Trophoblast cell (in vitro differentiated cells and primary cell): ENCODE data around the gene MACROD2.

ENCODE experiments used
- DNase-seq, 2 donors: peaks; one replicate each; pipeline ENCODE4 v3.0.0-alpha.2; 2016
- H2AFZ ChIP-seq: 2 replicates; pipeline ENCODE4 v1.6.1; 2013; ENCODE audit warnings: low read length, moderate library complexity, mild to moderate bottlenecking; ENCODE audit not compliant: insufficient read depth, poor library complexity
- H2AK5ac ChIP-seq: 2 replicates; pipeline ENCODE4 v1.6.1; 2013; ENCODE audit warnings: mild to moderate bottlenecking, low read length
- H2BK120ac ChIP-seq: 2 replicates; pipeline ENCODE4 v1.6.1; 2013; ENCODE audit warnings: low read length, mild to moderate bottlenecking, moderate library complexity; ENCODE audit not compliant: insufficient read depth, poor library complexity
- H2BK12ac ChIP-seq: 2 replicates; pipeline ENCODE4 v1.6.1; 2013; ENCODE audit warnings: mild to moderate bottlenecking, low read length, moderate library complexity
- H2BK5ac ChIP-seq: 2 replicates; pipeline ENCODE4 v1.6.1; 2013; ENCODE audit warnings: low read length, low read depth, moderate library complexity, mild to moderate bottlenecking; ENCODE audit not compliant: poor library complexity
- H3K14ac ChIP-seq: 2 replicates; pipeline ENCODE4 v1.6.1; 2013; ENCODE audit warnings: mild to moderate bottlenecking, low read length
- H3K18ac ChIP-seq: 2 replicates; pipeline ENCODE4 v1.6.1; 2013; ENCODE audit warnings: mild to moderate bottlenecking, low read length
- H3K23ac ChIP-seq: 2 replicates; pipeline ENCODE4 v1.6.1; 2013; ENCODE audit warnings: low read length
- H3K27ac ChIP-seq: 2 replicates; pipeline ENCODE4 v1.5.1; 2013; ENCODE audit warnings: low read depth, mild to moderate bottlenecking, inconsistent platforms, low read length, moderate library complexity
- H3K27me3 ChIP-seq: 2 replicates; pipeline ENCODE4 v1.6.1; 2013; ENCODE audit warnings: inconsistent platforms, mild to moderate bottlenecking, low read length, moderate library complexity; ENCODE audit not compliant: insufficient read depth
- H3K36me3 ChIP-seq, 2 experiments: 1 replicate in 1 of 2; 2 replicates in 1 of 2; pipeline ENCODE4 v1.6.1; 2013; ENCODE audit warnings: low read length in 2 of 2, mild to moderate bottlenecking in 2 of 2, moderate library complexity in 1 of 2; ENCODE audit not compliant: insufficient read depth in 2 of 2, control insufficient read depth in 1 of 2
- H3K4ac ChIP-seq: 2 replicates; pipeline ENCODE4 v1.6.1; 2013; ENCODE audit warnings: low read depth, mild to moderate bottlenecking, low read length, moderate library complexity
- H3K4me1 ChIP-seq, 2 experiments: 1 replicate in 1 of 2; 2 replicates in 1 of 2; pipeline ENCODE4 v1.6.1; 2013; ENCODE audit warnings: low read length in 2 of 2, mild to moderate bottlenecking in 2 of 2, moderate library complexity in 1 of 2; ENCODE audit not compliant: insufficient read depth in 2 of 2, control insufficient read depth in 1 of 2
- H3K4me2 ChIP-seq: 2 replicates; pipeline ENCODE4 v1.6.1; 2013; ENCODE audit warnings: inconsistent platforms, mild to moderate bottlenecking, low read length, moderate library complexity
- H3K4me3 ChIP-seq: 2 replicates; pipeline ENCODE4 v1.5.1; 2013; ENCODE audit warnings: mild to moderate bottlenecking, low read depth, low read length, inconsistent platforms
- H3K79me1 ChIP-seq: one replicate; pipeline ENCODE4 v1.6.1; 2013; ENCODE audit warnings: low read length
- H3K79me2 ChIP-seq: 2 replicates; pipeline ENCODE4 v1.6.1; 2013; ENCODE audit warnings: low read length, mild to moderate bottlenecking; ENCODE audit not compliant: control insufficient read depth, insufficient read depth, poor library complexity
- H3K9ac ChIP-seq: 2 replicates; pipeline ENCODE4 v1.6.1; 2013; ENCODE audit warnings: mild to moderate bottlenecking, low read length
- H3K9me3 ChIP-seq: 2 replicates; pipeline ENCODE4 v1.6.1; 2013; ENCODE audit warnings: low read depth, mild to moderate bottlenecking, control low read depth, inconsistent platforms, low read length; ENCODE audit not compliant: insufficient read depth
- H4K12ac ChIP-seq: 2 replicates; pipeline ENCODE4 v1.6.1; 2013; ENCODE audit warnings: low read depth, mild to moderate bottlenecking, low read length, moderate library complexity
- H4K8ac ChIP-seq: 2 replicates; pipeline ENCODE4 v1.6.1; 2013; ENCODE audit warnings: low read depth, mild to moderate bottlenecking, low read length, moderate library complexity
- H4K91ac ChIP-seq: one replicate; pipeline ENCODE4 v1.6.1; 2013; ENCODE audit warnings: low read depth, mild to moderate bottlenecking, low read length, moderate library complexity
- WGBS: extraction: QIAGEN DNeasy Blood & Tissue Kit; methylation state at CpG from one replicate; pipeline ENCODE4 v1.1.7; 2013; ENCODE audit warnings: missing lambda C conversion rate; ENCODE audit not compliant: insufficient read length, insufficient coverage; ENCODE audit errors: extremely low coverage; 5-methylcytosine and 5-hydroxymethylcytosine counted together

Gene MACROD2

GRCh38 chr20:15922556-15922955 is 1927.2 kb downstream of the MACROD2 start:
- no peak overlapping the region for H4K12ac ChIP-seq
- H3K79me2 ChIP-seq: no peaks in the 10 kb centered on the region
- no peak overlapping the region for H2AFZ ChIP-seq
- H2AK5ac ChIP-seq: no peak overlapping the region
- no CpG with 5 or more reads among the region's 1 CpG for WGBS
- H3K18ac ChIP-seq: no peak overlapping the region
- H4K91ac ChIP-seq: no peak overlapping the region
- no peak overlapping the region for H3K9ac ChIP-seq
- no peak overlapping the region for H3K27ac ChIP-seq
- no peak overlapping the region for H2BK12ac ChIP-seq
- H2BK5ac ChIP-seq: no peak overlapping the region
- H2BK120ac ChIP-seq: no peak overlapping the region
- H3K4me2 ChIP-seq: no peak overlapping the region
- H3K27me3 ChIP-seq: no peaks in the 10 kb centered on the region
- H3K23ac ChIP-seq: no peak overlapping the region
- no peaks in the 10 kb centered on the region for H3K9me3 ChIP-seq
- H3K79me1 ChIP-seq: no peaks in the 10 kb centered on the region
- no peak overlapping the region for H3K4ac ChIP-seq
- DNase-seq: no peak
- H3K14ac ChIP-seq: no peak overlapping the region
- H3K4me1 ChIP-seq: no peaks in the 10 kb centered on the region
- H3K4me3 ChIP-seq: no peak overlapping the region
- H4K8ac ChIP-seq: no peak overlapping the region
- no peaks in the 10 kb centered on the region for H3K36me3 ChIP-seq

GRCh38 chr20:15923030-15923776 is 1927.9 kb downstream of the MACROD2 start:
- no peak overlapping the region for H3K23ac ChIP-seq
- H3K4me3 ChIP-seq: no peak overlapping the region
- no peak overlapping the region for H2AK5ac ChIP-seq
- no peak overlapping the region for H3K18ac ChIP-seq
- no peak overlapping the region for H2AFZ ChIP-seq
- H3K27ac ChIP-seq: no peak overlapping the region
- no peaks in the 10 kb centered on the region for H3K27me3 ChIP-seq
- no peak overlapping the region for H3K9ac ChIP-seq
- no peaks in the 10 kb centered on the region for H3K9me3 ChIP-seq
- no peaks in the 10 kb centered on the region for H3K79me2 ChIP-seq
- no peak overlapping the region for H4K12ac ChIP-seq
- no peak overlapping the region for H2BK12ac ChIP-seq
- WGBS: no CpG with 5 or more reads among the region's 8 CpGs
- H3K36me3 ChIP-seq: no peaks in the 10 kb centered on the region
- H2BK5ac ChIP-seq: no peak overlapping the region
- no peak overlapping the region for H4K91ac ChIP-seq
- no peaks in the 10 kb centered on the region for H3K4me1 ChIP-seq
- no peak overlapping the region for H4K8ac ChIP-seq
- H2BK120ac ChIP-seq: no peak overlapping the region
- no peak for DNase-seq
- no peak overlapping the region for H3K4me2 ChIP-seq
- no peak overlapping the region for H3K14ac ChIP-seq
- no peaks in the 10 kb centered on the region for H3K79me1 ChIP-seq
- H3K4ac ChIP-seq: no peak overlapping the region

- no CpG with 5 or more reads among the region's 1 CpG for WGBS
- no peak overlapping the region for H4K8ac ChIP-seq
- no peaks in the 10 kb centered on the region for H3K27me3 ChIP-seq
- H3K4me2 ChIP-seq: no peak overlapping the region
- no peak overlapping the region for H3K4ac ChIP-seq
- H3K79me1 ChIP-seq: no peaks in the 10 kb centered on the region
- DNase-seq: no peak
- H3K23ac ChIP-seq: no peak overlapping the region
- H3K14ac ChIP-seq: no peak overlapping the region
- no peak overlapping the region for H2BK120ac ChIP-seq
- no peak overlapping the region for H3K4me3 ChIP-seq
- H4K12ac ChIP-seq: no peak overlapping the region
- H3K18ac ChIP-seq: no peak overlapping the region
- no peaks in the 10 kb centered on the region for H3K9me3 ChIP-seq
- no peak overlapping the region for H3K27ac ChIP-seq
- H2AK5ac ChIP-seq: no peak overlapping the region
- H3K79me2 ChIP-seq: no peaks in the 10 kb centered on the region
- H3K36me3 ChIP-seq: no peaks in the 10 kb centered on the region
- H2AFZ ChIP-seq: no peak overlapping the region
- H3K9ac ChIP-seq: no peak overlapping the region
- H2BK5ac ChIP-seq: no peak overlapping the region
- H3K4me1 ChIP-seq: no peaks in the 10 kb centered on the region
- no peak overlapping the region for H4K91ac ChIP-seq
- no peak overlapping the region for H2BK12ac ChIP-seq
Measured at GRCh38 chr20:15924556-15924955, 1929.2 kb downstream of the MACROD2 start.

- no peak overlapping the region for H3K14ac ChIP-seq
- no peak overlapping the region for H3K4me3 ChIP-seq
- H4K12ac ChIP-seq: no peak overlapping the region
- no peak overlapping the region for H3K4ac ChIP-seq
- H3K9ac ChIP-seq: no peak overlapping the region
- H3K79me2 ChIP-seq: no peaks in the 10 kb centered on the region
- DNase-seq: no peak
- H4K8ac ChIP-seq: no peak overlapping the region
- H3K79me1 ChIP-seq: no peaks in the 10 kb centered on the region
- H2AFZ ChIP-seq: no peak overlapping the region
- no peak overlapping the region for H3K4me2 ChIP-seq
- no peak overlapping the region for H3K23ac ChIP-seq
- no peaks in the 10 kb centered on the region for H3K36me3 ChIP-seq
- no peak overlapping the region for H3K18ac ChIP-seq
- no peak overlapping the region for H2BK120ac ChIP-seq
- H2BK12ac ChIP-seq: no peak overlapping the region
- no peak overlapping the region for H4K91ac ChIP-seq
- no peaks in the 10 kb centered on the region for H3K9me3 ChIP-seq
- no peaks in the 10 kb centered on the region for H3K4me1 ChIP-seq
- H3K27me3 ChIP-seq: no peaks in the 10 kb centered on the region
- WGBS: no CpG with 5 or more reads among the region's 8 CpGs
- no peak overlapping the region for H2BK5ac ChIP-seq
- H3K27ac ChIP-seq: no peak overlapping the region
- no peak overlapping the region for H2AK5ac ChIP-seq
Measured at GRCh38 chr20:15925376-15925775, 1930.1 kb downstream of the MACROD2 start.
